GM19328 (cell line): ENCODE results near the gene AGTR1.
"Not testable (repeated sequence)": the region's sequence is repeated elsewhere in the genome, so short reads cannot be mapped to it uniquely, and the experiment has no call there.

Experiments
- ATAC-seq: cut with Tn5 transposase; IDR thresholded peaks from one replicate; pipeline ENCODE4 v1.9.1; 2021; ENCODE audit warnings: mild to moderate bottlenecking, moderate library complexity; ENCODE audit not compliant: unreplicated experiment

Gene AGTR1

GRCh38 chr3:148757238-148758215, 59.8 kb downstream of the AGTR1 start:
- no peak for ATAC-seq

DNA sequence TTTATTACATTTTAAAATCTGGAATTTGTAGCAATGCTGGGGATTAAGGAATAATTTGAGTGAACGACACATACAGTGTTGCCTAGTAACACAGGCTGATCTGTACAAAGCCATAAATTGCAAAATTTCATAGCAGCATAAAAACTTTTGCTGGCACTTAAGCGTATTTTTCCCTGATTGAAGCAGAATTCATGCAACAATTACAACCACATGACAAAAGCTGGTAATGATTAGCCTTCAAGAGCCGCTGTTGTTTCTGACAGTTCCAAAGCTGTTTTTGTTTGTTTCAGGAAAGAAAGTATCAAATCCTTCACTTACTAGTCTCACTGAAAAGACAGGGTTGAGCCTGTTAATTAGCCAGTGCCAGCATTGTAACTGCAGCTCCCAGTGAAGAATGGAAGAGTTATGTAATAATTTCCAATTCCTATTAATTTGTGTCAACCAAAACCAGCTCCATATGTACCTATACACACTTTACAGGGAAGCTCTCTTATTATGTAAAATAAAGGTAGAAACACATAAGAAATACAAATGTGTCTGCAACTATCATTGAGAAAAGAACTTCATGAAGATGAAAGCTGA, 60.7 kb downstream of the AGTR1 start:
- ATAC-seq: no peak

- no peak for ATAC-seq
Measured at GRCh38 chr3:148759430-148759829, 61.7 kb downstream of the AGTR1 start.

DNA sequence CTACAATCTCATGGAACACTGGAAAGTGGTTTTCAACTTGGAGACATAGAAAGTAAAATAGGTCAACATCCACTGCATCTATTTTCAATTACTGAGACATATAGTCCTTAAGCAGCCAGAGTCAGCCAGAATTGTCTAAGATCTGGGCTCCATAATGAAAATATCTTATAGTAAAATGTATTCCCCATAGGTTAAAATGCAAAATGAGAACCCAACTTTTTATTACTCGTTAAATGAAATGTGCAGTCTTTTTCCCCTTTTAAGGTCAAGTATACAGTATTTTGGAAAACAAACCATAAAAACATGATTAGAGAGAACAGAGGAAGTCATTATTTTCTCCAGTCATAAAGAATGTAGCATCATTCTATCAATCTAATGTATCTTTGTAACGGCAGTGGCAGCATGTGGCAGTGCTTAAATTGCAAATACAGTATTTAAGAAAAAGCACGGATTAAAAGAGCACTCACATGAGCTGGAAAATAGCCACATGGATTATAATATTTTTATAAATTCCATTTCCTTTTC, 65.5 kb downstream of the AGTR1 start:
- no peak for ATAC-seq

DNA sequence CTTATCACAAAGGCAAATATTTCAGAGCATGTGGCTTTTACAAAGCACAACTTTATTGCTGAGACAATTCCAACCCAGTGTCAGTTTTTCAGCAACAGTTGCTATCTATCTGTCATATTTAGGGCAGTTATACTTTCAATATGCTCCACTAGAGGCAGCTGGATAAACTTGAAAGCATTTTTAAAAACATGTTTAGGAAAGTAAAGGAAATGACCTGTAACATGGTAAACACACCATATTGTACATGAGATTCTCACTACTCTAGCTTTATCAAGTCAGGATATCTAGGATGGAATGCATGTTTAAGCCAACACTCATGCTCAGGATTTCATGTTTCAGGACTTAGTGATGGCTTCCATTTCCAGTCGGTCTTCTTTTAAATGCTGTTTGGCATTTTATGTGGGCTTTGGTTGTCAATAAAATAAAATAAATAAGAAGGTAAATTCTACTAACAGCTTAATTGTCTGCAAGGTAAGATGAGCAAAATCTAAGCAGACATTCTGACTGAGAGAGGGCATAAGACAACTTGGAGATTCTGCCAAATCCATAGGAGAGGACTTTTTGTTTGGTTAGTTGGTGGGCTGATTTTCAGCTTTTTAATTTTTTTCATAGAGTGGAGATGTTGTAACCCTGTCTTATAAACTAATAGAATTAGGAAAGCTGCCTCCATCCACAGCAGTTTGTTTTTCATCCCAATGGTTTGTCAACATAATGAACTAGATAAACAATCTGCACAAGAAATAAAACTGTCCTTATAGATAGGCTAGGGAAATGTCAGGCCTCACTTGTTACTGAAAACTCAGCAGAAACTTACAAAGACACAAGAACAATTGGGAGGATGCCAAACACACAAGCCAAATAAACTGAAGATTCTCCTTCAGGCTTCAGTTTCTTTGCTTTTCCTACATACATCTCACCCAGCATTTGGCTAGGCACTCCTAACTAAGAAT, 66.6 kb downstream of the AGTR1 start:
- ATAC-seq: no peak

GRCh38 chr3:148772361-148772760, 74.7 kb downstream of the AGTR1 start:
- no peak for ATAC-seq

DNA sequence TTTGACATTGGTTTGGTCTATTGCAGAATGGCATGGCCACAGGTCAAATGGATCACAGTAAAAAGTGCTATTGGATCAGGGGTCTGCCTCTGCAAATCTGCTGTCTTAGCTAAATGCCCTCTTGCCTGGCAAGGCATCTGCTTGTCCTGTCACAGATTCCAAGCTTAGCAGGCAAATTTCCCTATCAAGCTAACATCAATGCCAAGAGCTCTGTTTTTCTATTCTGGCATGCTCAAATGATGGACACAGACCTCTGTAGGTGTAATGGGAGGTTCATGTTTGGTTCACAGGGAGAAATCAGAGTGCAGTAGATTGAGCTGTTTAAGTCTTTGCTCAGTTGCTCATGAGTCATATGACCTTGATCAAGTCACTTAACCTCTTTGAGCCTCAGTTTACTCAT, 75.1 kb downstream of the AGTR1 start:
- ATAC-seq: no peak

GRCh38 chr3:148773805-148774204, 76.1 kb downstream of the AGTR1 start:
- ATAC-seq: no peak

DNA sequence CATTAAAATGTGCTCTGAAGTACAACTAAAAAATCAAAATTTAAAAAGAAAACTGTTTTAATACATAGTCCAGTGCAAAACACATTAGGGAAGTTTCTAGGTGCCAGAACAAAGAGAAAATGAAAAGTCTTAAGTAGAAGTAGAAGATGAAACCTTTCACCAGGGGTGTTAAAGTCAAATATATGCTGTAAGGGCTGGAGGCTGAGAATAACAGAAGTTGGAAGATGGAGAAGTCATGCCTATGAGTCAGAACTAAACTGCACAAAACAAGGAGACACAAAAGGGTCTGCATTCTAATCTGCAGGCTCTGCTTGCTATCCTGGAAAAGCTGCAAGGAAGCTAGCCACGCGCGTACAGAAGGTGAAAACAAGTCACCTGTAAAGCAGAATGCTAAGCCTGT, 81.2 kb downstream of the AGTR1 start:
- ATAC-seq: no peak

DNA sequence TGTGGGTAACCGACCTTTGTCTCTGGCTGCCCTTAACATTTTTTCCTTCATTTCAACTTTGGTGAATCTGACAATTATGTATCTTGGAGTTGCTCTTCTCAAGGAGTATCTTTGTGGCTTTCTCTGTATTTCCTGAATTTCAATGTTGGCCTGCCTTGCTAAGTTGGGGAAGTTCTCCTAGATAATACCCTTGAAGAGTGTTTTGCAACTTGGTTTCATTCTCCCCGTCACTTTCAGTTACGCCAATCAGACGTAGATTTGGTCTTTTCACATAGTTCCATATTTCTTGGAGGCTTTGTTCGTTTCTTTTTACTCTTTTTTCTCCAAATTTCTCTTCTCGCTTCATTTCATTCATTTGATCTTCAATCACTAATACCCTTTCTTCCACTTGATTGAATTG, 87.3 kb downstream of the AGTR1 start:
- not testable (repeated sequence) for ATAC-seq

GRCh38 chr3:148786159-148786558, 88.5 kb downstream of the AGTR1 start:
- not testable (repeated sequence) for ATAC-seq

- no peak for ATAC-seq
Measured at GRCh38 chr3:148789146-148789545, 91.4 kb downstream of the AGTR1 start.

DNA sequence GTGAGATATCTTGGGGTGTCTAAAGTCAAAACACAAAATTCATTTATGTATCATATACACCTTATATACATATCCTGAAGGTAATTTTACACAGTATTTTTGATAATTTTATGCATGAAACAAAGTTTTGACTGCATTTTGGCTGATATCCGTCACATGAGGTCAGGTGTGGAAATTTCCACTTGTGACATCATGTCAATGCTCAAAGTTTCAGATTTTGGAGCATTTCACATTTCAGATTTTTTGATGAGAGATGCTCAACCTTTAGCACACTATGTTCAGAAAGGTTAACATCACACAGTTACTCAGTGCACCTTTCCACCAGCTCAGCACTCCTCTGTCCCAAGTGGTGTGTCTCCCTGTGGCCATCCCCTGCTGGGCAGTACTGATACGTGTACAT, 92.2 kb downstream of the AGTR1 start:
- ATAC-seq: no peak

GRCh38 chr3:148790370-148790769, 92.7 kb downstream of the AGTR1 start:
- no peak for ATAC-seq

- ATAC-seq: no peak
Measured at GRCh38 chr3:148790851-148791735, 93.4 kb downstream of the AGTR1 start.

- no peak for ATAC-seq
Measured at GRCh38 chr3:148791920-148792319, 94.2 kb downstream of the AGTR1 start.

- ATAC-seq: no peak
Measured at GRCh38 chr3:148792516-148792915, 94.8 kb downstream of the AGTR1 start.
